Thyroid gland (tissue), 4 donors: Measurements from ENCODE around the gene PYGO1. TPM values are rescaled to one million over a fixed set of nuclear protein-coding genes. Genes with fewer than 3 reads are reported as not detected.
"Not testable (repeated sequence)": the region's sequence is repeated elsewhere in the genome, so short reads cannot be mapped to it uniquely, and the experiment has no call there.

Source experiments
- DNase-seq, 2 donors: peaks; one replicate each; pipeline ENCODE4 v3.0.0-alpha.2; 2019
- H3K27ac ChIP-seq, 3 donors: fragments of 200-600 bp; sonication (generic); 1 replicate in 2 of 3; 2 replicates in 1 of 3; pipeline ENCODE4 v1.5.1; 2016 to 2019; ENCODE audit warnings: mild to moderate bottlenecking in 1 of 3, moderate library complexity in 1 of 3
- H3K27me3 ChIP-seq: fragments of 200-600 bp; sonication (generic); one replicate; pipeline ENCODE4 v1.5.1; 2019
- H3K36me3 ChIP-seq, 2 donors: fragments of 200-600 bp; sonication (generic); one replicate each; pipeline ENCODE4 v1.5.1; 2016 to 2019
- H3K4me1 ChIP-seq, 2 donors: fragments of 200-600 bp; sonication (generic); one replicate each; pipeline ENCODE4 v1.5.1; 2017 to 2019
- H3K4me3 ChIP-seq, 3 donors: fragments of 200-600 bp; sonication (generic); replicated peaks in 1 of 3; 1 replicate in 2 of 3; 2 replicates in 1 of 3; pipeline ENCODE4 v1.5.1; 2016; ENCODE audit warnings: mild to moderate bottlenecking in 1 of 3
- H3K9me3 ChIP-seq: fragments of 200-600 bp; sonication (generic); one replicate; pipeline ENCODE4 v1.5.1; 2017
- POLR2A ChIP-seq, 2 donors: fragments of 450-650 bp; IDR thresholded peaks; one replicate each; pipeline ENCODE4 v1.6.1; 2017; ENCODE audit warnings: antibody characterized with exemption in 2 of 2, mild to moderate bottlenecking in 2 of 2, moderate library complexity in 1 of 2
- WGBS, 2 donors: methylation state at CpG; one replicate each; pipeline ENCODE4 v1.1.5; 2017; 5-methylcytosine and 5-hydroxymethylcytosine counted together
- intact Hi-C: fragments of 100-400 bp; cut with DNase I; formaldehyde crosslinking; loops from one replicate; pipeline ENCODE4 v1.15.1; 2023
- total RNA-seq, 4 donors: library from RNA; depleted of rRNA; stranded (reverse); fragments of >200 nt; gene quantifications; one replicate each; pipeline ENCODE4 v1.2.3, GENCODE V29; 2016
- TF ChIP-seq, protein P1 (sequence below), 6 experiments: fragments of 200-600 bp in 3 of 6; fragments of 450-650 bp in 3 of 6; sonication (generic) in 3 of 6; IDR thresholded peaks; one replicate each; pipeline ENCODE4 v1.5.1; 2016 to 2019; ENCODE audit warnings: antibody characterized with exemption in 6 of 6, mild to moderate bottlenecking in 2 of 6, inconsistent platforms in 1 of 6, moderate library complexity in 1 of 6

PYGO1 gene
- total RNA-seq, 4 donors from 2014 or later: 19.4 to 30.1 (median 23.1) TPM

DNA sequence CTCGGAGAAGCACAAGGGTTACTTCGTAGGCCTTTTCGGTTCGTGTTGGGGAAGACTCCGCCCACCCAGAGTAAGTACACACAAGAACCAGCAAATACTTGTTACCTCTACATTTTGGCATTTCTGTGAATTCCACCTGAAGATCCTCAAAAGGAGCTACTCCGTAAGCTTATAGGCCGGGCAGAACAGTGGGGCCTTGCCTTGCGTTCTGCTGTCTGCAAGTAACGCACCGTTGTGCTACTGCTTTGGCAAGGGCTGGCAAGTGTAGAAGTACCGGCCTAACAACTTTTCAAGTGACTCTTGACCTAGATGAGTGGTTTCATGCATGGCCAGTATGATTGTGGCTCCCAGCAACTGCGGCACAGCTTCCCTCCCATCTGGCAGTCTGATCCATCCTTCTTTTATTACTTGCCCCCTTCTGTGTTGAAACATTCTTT is 73.7 kb downstream of the PYGO1 start:
- Histone ChIP-seq H3K27me3 (no peaks in the 10 kb centered on the region), H3K27ac (peak overlapping the region; percentile 89 to 95 (median 91)), H3K4me3 (peak overlapping the region in 1 of 3 donors; percentile 34), H3K9me3 (no peaks in the 10 kb centered on the region), H3K4me1 (peaks cover 11 to 18% of the 10 kb centered on the region in 2 donors), H3K36me3 (no peaks in the 10 kb centered on the region)
- peak; percentile 93 to 96 for DNase-seq
- intact Hi-C loops: no loop called here
- WGBS, 2 donors: 34 to 46% methylated on average over 12 of the region's 12 CpGs
- TF ChIP-seq, protein P1, sequence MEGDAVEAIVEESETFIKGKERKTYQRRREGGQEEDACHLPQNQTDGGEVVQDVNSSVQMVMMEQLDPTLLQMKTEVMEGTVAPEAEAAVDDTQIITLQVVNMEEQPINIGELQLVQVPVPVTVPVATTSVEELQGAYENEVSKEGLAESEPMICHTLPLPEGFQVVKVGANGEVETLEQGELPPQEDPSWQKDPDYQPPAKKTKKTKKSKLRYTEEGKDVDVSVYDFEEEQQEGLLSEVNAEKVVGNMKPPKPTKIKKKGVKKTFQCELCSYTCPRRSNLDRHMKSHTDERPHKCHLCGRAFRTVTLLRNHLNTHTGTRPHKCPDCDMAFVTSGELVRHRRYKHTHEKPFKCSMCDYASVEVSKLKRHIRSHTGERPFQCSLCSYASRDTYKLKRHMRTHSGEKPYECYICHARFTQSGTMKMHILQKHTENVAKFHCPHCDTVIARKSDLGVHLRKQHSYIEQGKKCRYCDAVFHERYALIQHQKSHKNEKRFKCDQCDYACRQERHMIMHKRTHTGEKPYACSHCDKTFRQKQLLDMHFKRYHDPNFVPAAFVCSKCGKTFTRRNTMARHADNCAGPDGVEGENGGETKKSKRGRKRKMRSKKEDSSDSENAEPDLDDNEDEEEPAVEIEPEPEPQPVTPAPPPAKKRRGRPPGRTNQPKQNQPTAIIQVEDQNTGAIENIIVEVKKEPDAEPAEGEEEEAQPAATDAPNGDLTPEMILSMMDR (IDR thresholded peaks at IDR 0.05): no peak
- peak in 1 of 2 donors; percentile 74 for TF ChIP-seq POLR2A (IDR thresholded peaks at IDR 0.05)

DNA sequence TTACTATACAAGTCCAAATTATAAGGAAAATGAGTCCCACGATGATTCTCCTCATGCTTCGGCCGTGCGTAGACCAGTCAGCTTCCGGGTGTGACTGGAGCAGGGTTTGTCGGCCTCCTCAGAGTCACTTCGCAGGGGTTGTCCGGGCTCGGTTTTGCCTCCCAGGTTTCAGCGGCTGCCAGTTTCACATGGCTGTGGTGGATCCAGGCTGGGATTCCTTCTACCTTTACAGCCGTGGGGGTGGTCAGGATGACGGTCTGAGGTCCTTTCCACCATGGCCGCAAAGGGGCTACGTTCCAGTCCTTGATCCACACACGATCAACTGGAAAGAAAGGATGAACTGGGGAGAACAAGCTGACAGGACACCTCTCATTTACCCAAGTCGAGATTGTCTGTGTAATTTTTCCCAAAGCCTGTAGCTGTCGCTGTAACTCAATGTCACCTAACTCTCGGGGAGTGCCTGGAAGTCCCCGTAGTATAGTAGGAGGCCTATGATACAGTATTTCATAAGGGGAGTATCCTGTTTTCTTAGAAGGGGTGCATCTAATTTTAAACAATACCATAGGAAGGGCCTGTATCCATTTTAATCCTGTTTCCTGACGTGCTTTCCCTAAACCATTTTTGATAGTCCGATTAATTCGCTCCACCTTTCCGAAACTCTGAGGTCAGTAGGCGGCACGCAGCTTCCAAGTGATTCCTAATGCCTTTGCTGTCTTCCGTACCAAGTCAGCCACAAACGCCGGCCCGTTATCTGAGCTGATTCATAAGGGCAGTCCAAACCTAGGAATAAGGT is 74.3 kb downstream of the PYGO1 start:
- H3K4me1 ChIP-seq: peaks cover 11 to 18% of the 10 kb centered on the region in 2 donors
- peak; percentile 59 to 62 for DNase-seq
- H3K4me3 ChIP-seq: peak overlapping the region in 2 of 3 donors; percentile 33 to 34
- intact Hi-C loops, H3K36me3 ChIP-seq, H3K27me3 ChIP-seq, H3K9me3 ChIP-seq: not testable (repeated sequence)
- H3K27ac ChIP-seq: peak overlapping the region; percentile 89 to 95 (median 91)
- WGBS, 2 donors: 34 to 37% methylated on average over 22 to 29 of the region's 29 CpGs
- TF ChIP-seq POLR2A (IDR thresholded peaks at IDR 0.05): peak in 1 of 2 donors; percentile 13
- TF ChIP-seq, protein P1 (IDR thresholded peaks at IDR 0.05): peak in 5 of 6 experiments; percentile 31 to 69 (median 62)

DNA sequence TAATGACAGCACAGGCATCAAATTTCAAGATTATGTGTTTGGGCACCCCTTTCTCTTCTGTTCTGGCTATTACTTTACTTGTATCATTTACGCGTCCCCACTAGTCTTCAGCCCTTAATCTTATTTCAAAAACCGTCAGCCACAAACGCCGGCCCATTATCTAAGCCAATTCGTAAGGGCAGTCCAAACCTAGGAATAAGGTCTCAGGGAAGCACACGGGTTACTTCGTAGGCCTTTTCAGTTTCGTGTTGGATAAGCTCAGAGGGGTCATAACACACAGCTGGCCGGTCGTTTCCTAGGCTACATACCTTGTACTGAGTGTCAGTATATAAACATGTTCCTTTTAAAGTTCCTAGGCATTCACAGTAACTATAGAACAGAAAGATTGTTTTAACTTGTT is 75.0 kb downstream of the PYGO1 start:
- Histone ChIP-seq H3K27ac (peak overlapping the region; percentile 89 to 95 (median 91)), H3K4me1 (peaks cover 11 to 18% of the 10 kb centered on the region in 2 donors), H3K4me3 (peak overlapping the region in 2 of 3 donors; percentile 33 to 34), H3K9me3 (no peaks in the 10 kb centered on the region), H3K36me3 (no peaks in the 10 kb centered on the region), H3K27me3 (no peaks in the 10 kb centered on the region)
- 36 to 38% methylated on average over 11 of the region's 11 CpGs for WGBS, 2 donors
- intact Hi-C loops: no loop called here
- DNase-seq: no peak
- TF ChIP-seq POLR2A (IDR thresholded peaks at IDR 0.05): no peak
- TF ChIP-seq, protein P1 (IDR thresholded peaks at IDR 0.05): no peak

DNA sequence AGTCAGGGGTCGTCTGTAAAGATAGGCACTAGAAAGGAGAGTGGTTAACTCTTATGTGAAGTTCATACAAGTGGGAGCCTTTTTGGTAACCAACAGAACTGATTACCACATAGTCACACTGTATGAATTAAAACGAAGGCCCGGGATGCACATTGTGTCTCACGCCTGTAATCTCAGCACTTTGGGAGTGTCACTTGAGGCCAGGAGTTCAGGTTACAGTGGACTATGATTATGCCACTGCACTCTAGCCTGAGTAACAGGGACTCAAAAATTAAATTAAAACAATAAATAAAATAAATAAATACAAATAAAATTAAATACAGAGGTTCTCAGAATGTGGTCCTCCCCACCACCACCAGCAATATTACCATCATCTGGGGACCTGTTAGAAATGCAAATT is 80.6 kb downstream of the PYGO1 start:
- Histone ChIP-seq H3K4me3 (no peak overlapping the region), H3K27me3 (no peaks in the 10 kb centered on the region), H3K4me1 (peaks cover 0 to 8% of the 10 kb centered on the region in 2 donors), H3K9me3 (no peaks in the 10 kb centered on the region), H3K36me3 (no peaks in the 10 kb centered on the region), H3K27ac (no peak overlapping the region)
- 87 to 88% methylated on average over 4 of the region's 4 CpGs for WGBS, 2 donors
- intact Hi-C loops: no loop called here
- no peak for TF ChIP-seq POLR2A (IDR thresholded peaks at IDR 0.05)
- TF ChIP-seq, protein P1 (IDR thresholded peaks at IDR 0.05): no peak
- DNase-seq: no peak

DNA sequence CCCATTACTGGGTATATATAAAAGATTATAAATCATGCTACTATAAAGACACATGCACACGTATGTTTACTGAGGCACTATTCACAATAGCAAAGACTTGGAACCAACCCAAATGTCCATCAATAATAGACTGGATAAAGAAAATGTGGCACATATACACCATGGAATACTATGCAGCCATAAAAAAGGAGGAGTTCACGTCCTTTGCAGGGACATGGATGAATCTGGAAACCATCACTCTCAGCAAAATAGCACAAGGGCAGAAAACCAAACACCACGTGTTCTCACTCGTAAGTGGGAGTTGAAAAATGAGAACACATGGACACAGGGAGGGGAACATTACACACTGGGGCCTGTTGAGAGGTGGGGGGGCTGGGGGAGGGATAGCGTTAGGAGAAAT is 82.7 kb downstream of the PYGO1 start:
- intact Hi-C loops, H3K4me1 ChIP-seq, H3K9me3 ChIP-seq, H3K27ac ChIP-seq, H3K4me3 ChIP-seq, H3K36me3 ChIP-seq, H3K27me3 ChIP-seq, DNase-seq: not testable (repeated sequence)
- WGBS, 2 donors: 75 to 76% methylated on average over 5 of the region's 5 CpGs
